GM11168 (cell line): Measurements from ENCODE around the gene GTF2F2.

Experiments used
- in situ Hi-C: fragments of 300-500 bp; cut with MboI; formaldehyde crosslinking; loops from one replicate; pipeline ENCODE4 v1.12.0; 2022; ENCODE audit warnings: low sequenced_read_pairs; ENCODE audit not compliant: unreplicated experiment

Gene GTF2F2

GRCh38 chr13:45208132-45208531 is 87.8 kb downstream of the GTF2F2 start:
- in situ Hi-C loops, result no loop called here

- in situ Hi-C loops, result no loop called here
Measured at GRCh38 chr13:45209229-45209628, 88.9 kb downstream of the GTF2F2 start.

- in situ Hi-C loops, result no loop called here
Measured at GRCh38 chr13:45215392-45216077, 95.2 kb downstream of the GTF2F2 start.

- in situ Hi-C loops, result no loop called here
Measured at GRCh38 chr13:45216193-45216592, 95.9 kb downstream of the GTF2F2 start.

- in situ Hi-C loops, result no loop called here
Measured at GRCh38 chr13:45218689-45219088, 98.4 kb downstream of the GTF2F2 start.

- in situ Hi-C loops, result no loop called here
Measured at GRCh38 chr13:45219123-45219891, 99.0 kb downstream of the GTF2F2 start.

- in situ Hi-C loops, result no loop called here
Measured at GRCh38 chr13:45219938-45220375, 99.6 kb downstream of the GTF2F2 start.

- in situ Hi-C loops, result no loop called here
Measured at GRCh38 chr13:45220403-45220802, 100.1 kb downstream of the GTF2F2 start.

GRCh38 chr13:45222516-45222915 is 102.2 kb downstream of the GTF2F2 start:
- in situ Hi-C loops, result no loop called here

GRCh38 chr13:45222919-45223318 is 102.6 kb downstream of the GTF2F2 start:
- in situ Hi-C loops, result no loop called here

- in situ Hi-C loops, result no loop called here
Measured at GRCh38 chr13:45224176-45224575, 103.9 kb downstream of the GTF2F2 start.

- in situ Hi-C loops, result no loop called here
Measured at GRCh38 chr13:45225370-45225769, 105.1 kb downstream of the GTF2F2 start.

- in situ Hi-C loops, result no loop called here
Measured at GRCh38 chr13:45226024-45226423, 105.7 kb downstream of the GTF2F2 start.

GRCh38 chr13:45228002-45228401 is 107.7 kb downstream of the GTF2F2 start:
- in situ Hi-C loops, result no loop called here

GRCh38 chr13:45229172-45229571 is 108.9 kb downstream of the GTF2F2 start:
- in situ Hi-C loops, result no loop called here

- in situ Hi-C loops, result no loop called here
Measured at GRCh38 chr13:45231305-45231704, 111.0 kb downstream of the GTF2F2 start.

- in situ Hi-C loops, result no loop called here
Measured at GRCh38 chr13:45231722-45232121, 111.4 kb downstream of the GTF2F2 start.

GRCh38 chr13:45232591-45232990 is 112.3 kb downstream of the GTF2F2 start:
- in situ Hi-C loops, result no loop called here

GRCh38 chr13:45238945-45239795 is 118.9 kb downstream of the GTF2F2 start:
- in situ Hi-C loops, result no loop called here

GRCh38 chr13:45240143-45240542 is 119.8 kb downstream of the GTF2F2 start:
- in situ Hi-C loops, result no loop called here

GRCh38 chr13:45242070-45242469 is 121.8 kb downstream of the GTF2F2 start:
- in situ Hi-C loops, result no loop called here
